ENCODE measurements around the gene KLHL25.

KLHL25 gene

GRCh38 chr15:85710340-85710842, 84.3 kb downstream of the KLHL25 start:
- DNase-seq (ENCODE audit: low read depth), result no peak
